Hepatocyte (in vitro differentiated cells): ENCODE data around the gene RBFOX1. TPM values are rescaled to one million over a fixed set of nuclear protein-coding genes. Genes with fewer than 3 reads are reported as not detected.

Experiments used
- DNase-seq: peaks from one replicate; pipeline ENCODE4 v3.0.0-alpha.2; 2016; ENCODE audit warnings: low spot score
- H2AFZ ChIP-seq: fragments of 200-600 bp; sonication (generic); 2 replicates; pipeline ENCODE4 v1.6.0; 2016; ENCODE audit warnings: antibody characterized with exemption, mild to moderate bottlenecking
- H3K27ac ChIP-seq: fragments of 200-600 bp; sonication (generic); 2 replicates; pipeline ENCODE4 v1.5.1; 2016; ENCODE audit warnings: mild to moderate bottlenecking
- H3K27me3 ChIP-seq: fragments of 200-600 bp; sonication (generic); 2 replicates; pipeline ENCODE4 v1.6.1; 2016
- H3K36me3 ChIP-seq: fragments of 200-600 bp; sonication (generic); replicated peaks from 2 replicates; pipeline ENCODE4 v1.5.1; 2016; ENCODE audit warnings: low read depth; ENCODE audit not compliant: insufficient read depth
- H3K4me1 ChIP-seq: fragments of 200-600 bp; sonication (generic); 2 replicates; pipeline ENCODE4 v1.5.1; 2016; ENCODE audit warnings: mild to moderate bottlenecking, moderate library complexity; ENCODE audit not compliant: insufficient read depth
- H3K4me2 ChIP-seq: fragments of 200-600 bp; sonication (generic); 2 replicates; pipeline ENCODE4 v1.6.0; 2016
- H3K4me3 ChIP-seq: fragments of 200-600 bp; sonication (generic); 2 replicates; pipeline ENCODE4 v1.5.1; 2016; ENCODE audit warnings: mild to moderate bottlenecking
- H3K79me2 ChIP-seq: fragments of 200-600 bp; sonication (generic); 2 replicates; pipeline ENCODE4 v1.6.0; 2017; ENCODE audit warnings: mild to moderate bottlenecking
- H3K9me2 ChIP-seq: fragments of 200-600 bp; sonication (generic); replicated peaks from 2 replicates; pipeline ENCODE4 v1.6.0; 2017; ENCODE audit warnings: mild to moderate bottlenecking; ENCODE audit not compliant: insufficient read depth
- H3K9me3 ChIP-seq: fragments of 200-600 bp; sonication (generic); 2 replicates; pipeline ENCODE4 v1.5.1; 2016; ENCODE audit warnings: low read depth, mild to moderate bottlenecking
- H4K20me1 ChIP-seq: fragments of 200-600 bp; sonication (generic); 2 replicates; pipeline ENCODE4 v1.6.0; 2016; ENCODE audit warnings: mild to moderate bottlenecking; ENCODE audit not compliant: insufficient read depth, poor library complexity, severe bottlenecking
- EZH2 ChIP-seq: fragments of 200-600 bp; sonication (generic); IDR thresholded peaks from 2 replicates; pipeline ENCODE4 v1.6.1; 2016; ENCODE audit warnings: antibody characterized with exemption, mild to moderate bottlenecking, borderline replicate concordance
- EZH2phosphoT487 ChIP-seq: fragments of 200-600 bp; sonication (generic); IDR thresholded peaks from one replicate; pipeline ENCODE4 v1.6.1; 2018; ENCODE audit warnings: antibody characterized with exemption, mild to moderate bottlenecking, low read depth, moderate library complexity; ENCODE audit not compliant: unreplicated experiment, severe bottlenecking
- WGBS: methylation state at CpG from one replicate; pipeline ENCODE4 v1.1.6; 2016; ENCODE audit warnings: low lambda C conversion rate; ENCODE audit errors: missing lambda C conversion rate; 5-methylcytosine and 5-hydroxymethylcytosine counted together
- polyA plus RNA-seq: library from polyadenylated mRNA; unstranded; fragments of >200 nt; fragmentation: Nextera tagmentation; extraction: Ambion mirVana; gene quantifications from 2 replicates; pipeline ENCODE4 v1.2.1, GENCODE V29; 2016
- total RNA-seq: library from RNA; depleted of rRNA; stranded (reverse); fragments of >200 nt; gene quantifications from 2 replicates; pipeline ENCODE4 v1.2.3, GENCODE V29; 2014
- TF ChIP-seq, protein P1 (sequence below): fragments of 200-600 bp; sonication (generic); IDR thresholded peaks from 2 replicates; pipeline ENCODE4 v1.5.1; 2016; ENCODE audit warnings: antibody characterized with exemption, mild to moderate bottlenecking; ENCODE audit not compliant: poor library complexity

Gene RBFOX1
- total and polyA plus RNA-seq, 2 experiments from 2014 or later = 1.00 to 1.2 TPM

- no peaks in the 10 kb centered on the region for H3K9me2 ChIP-seq
- H3K4me1 ChIP-seq = no peaks in the 10 kb centered on the region
- WGBS = 91% methylated on average over 4 of the region's 4 CpGs
- DNase-seq = no peak
- H3K4me3 ChIP-seq = no peak overlapping the region
- H3K9me3 ChIP-seq = no peaks in the 10 kb centered on the region
- no peak overlapping the region for H3K27ac ChIP-seq
- H2AFZ ChIP-seq = no peak overlapping the region
- H4K20me1 ChIP-seq = no peaks in the 10 kb centered on the region
- H3K4me2 ChIP-seq = no peak overlapping the region
- TF ChIP-seq EZH2 (no peak), EZH2phosphoT487 (no peak)
- TF ChIP-seq, protein P1, sequence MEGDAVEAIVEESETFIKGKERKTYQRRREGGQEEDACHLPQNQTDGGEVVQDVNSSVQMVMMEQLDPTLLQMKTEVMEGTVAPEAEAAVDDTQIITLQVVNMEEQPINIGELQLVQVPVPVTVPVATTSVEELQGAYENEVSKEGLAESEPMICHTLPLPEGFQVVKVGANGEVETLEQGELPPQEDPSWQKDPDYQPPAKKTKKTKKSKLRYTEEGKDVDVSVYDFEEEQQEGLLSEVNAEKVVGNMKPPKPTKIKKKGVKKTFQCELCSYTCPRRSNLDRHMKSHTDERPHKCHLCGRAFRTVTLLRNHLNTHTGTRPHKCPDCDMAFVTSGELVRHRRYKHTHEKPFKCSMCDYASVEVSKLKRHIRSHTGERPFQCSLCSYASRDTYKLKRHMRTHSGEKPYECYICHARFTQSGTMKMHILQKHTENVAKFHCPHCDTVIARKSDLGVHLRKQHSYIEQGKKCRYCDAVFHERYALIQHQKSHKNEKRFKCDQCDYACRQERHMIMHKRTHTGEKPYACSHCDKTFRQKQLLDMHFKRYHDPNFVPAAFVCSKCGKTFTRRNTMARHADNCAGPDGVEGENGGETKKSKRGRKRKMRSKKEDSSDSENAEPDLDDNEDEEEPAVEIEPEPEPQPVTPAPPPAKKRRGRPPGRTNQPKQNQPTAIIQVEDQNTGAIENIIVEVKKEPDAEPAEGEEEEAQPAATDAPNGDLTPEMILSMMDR = no peak
- H3K79me2 ChIP-seq = no peaks in the 10 kb centered on the region
- H3K36me3 ChIP-seq = no peaks in the 10 kb centered on the region
- no peaks in the 10 kb centered on the region for H3K27me3 ChIP-seq
Observed at GRCh38 chr16:7583396-7583795, 250.8 kb downstream of the RBFOX1 start.

DNA sequence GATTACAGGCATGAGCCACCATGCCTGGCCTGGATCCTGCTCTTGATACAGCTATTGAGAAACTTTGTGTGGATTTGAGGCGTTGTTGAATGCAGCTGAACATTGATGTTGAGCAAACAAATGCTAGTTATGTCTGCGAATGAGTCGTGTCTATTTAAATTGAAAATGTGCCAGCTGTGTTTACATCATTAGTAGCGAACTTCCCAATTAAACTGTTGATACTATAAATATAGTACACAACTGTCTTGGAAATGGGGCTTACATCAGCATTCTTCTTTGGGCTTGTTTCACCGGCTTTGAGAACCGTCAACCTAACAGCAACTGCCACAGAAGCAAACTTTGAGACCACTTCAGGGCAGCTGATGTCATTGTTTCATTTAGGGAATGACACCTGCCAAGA lies 251.9 kb downstream of the RBFOX1 start:
- no peaks in the 10 kb centered on the region for H3K36me3 ChIP-seq
- H3K4me1 ChIP-seq = no peaks in the 10 kb centered on the region
- no peak for DNase-seq
- H3K4me2 ChIP-seq = no peak overlapping the region
- H3K9me3 ChIP-seq = no peaks in the 10 kb centered on the region
- 75% methylated on average over 6 of the region's 6 CpGs for WGBS
- no peaks in the 10 kb centered on the region for H3K9me2 ChIP-seq
- H2AFZ ChIP-seq = no peak overlapping the region
- no peaks in the 10 kb centered on the region for H3K27me3 ChIP-seq
- H3K4me3 ChIP-seq = no peak overlapping the region
- no peak overlapping the region for H3K27ac ChIP-seq
- H4K20me1 ChIP-seq = no peaks in the 10 kb centered on the region
- TF ChIP-seq EZH2 (no peak), EZH2phosphoT487 (no peak)
- TF ChIP-seq, protein P1 = no peak
- no peaks in the 10 kb centered on the region for H3K79me2 ChIP-seq

DNA sequence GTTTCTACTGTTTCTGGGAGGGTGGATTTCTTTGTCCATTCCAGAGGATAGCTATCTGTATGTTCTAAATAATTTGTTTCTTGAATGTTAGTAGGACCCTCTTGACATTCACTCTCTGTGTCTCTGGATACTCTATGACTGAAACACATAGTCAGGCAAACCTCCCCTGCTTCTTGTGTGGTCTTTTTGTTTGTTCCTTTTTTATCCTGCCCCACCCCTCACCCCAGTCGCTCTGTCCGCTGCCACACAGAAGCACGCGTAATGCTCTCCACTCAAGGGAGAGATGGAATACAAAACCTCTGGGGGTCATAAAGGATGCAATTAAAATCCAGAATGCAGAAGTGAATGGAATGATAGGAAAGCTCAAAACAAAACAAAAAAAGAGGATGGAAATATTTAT lies 253.1 kb downstream of the RBFOX1 start:
- TF ChIP-seq EZH2phosphoT487 = no peak
- no peak for TF ChIP-seq EZH2
- TF ChIP-seq, protein P1 = no peak
- H4K20me1 ChIP-seq = no peaks in the 10 kb centered on the region
- no peaks in the 10 kb centered on the region for H3K27me3 ChIP-seq
- no peak overlapping the region for H2AFZ ChIP-seq
- no peaks in the 10 kb centered on the region for H3K36me3 ChIP-seq
- no peak overlapping the region for H3K4me2 ChIP-seq
- WGBS = 52% methylated on average over 4 of the region's 4 CpGs
- no peaks in the 10 kb centered on the region for H3K9me2 ChIP-seq
- H3K27ac ChIP-seq = no peak overlapping the region
- H3K9me3 ChIP-seq = no peaks in the 10 kb centered on the region
- H3K4me1 ChIP-seq = no peaks in the 10 kb centered on the region
- DNase-seq = no peak
- no peak overlapping the region for H3K4me3 ChIP-seq
- H3K79me2 ChIP-seq = no peaks in the 10 kb centered on the region

GRCh38 chr16:7590934-7591333 lies 258.3 kb downstream of the RBFOX1 start:
- Histone ChIP-seq H3K4me3 (no peak overlapping the region), H3K27ac (no peak overlapping the region), H3K4me1 (no peaks in the 10 kb centered on the region), H2AFZ (no peak overlapping the region), H3K27me3 (no peaks in the 10 kb centered on the region), H3K9me3 (no peaks in the 10 kb centered on the region), H3K79me2 (no peaks in the 10 kb centered on the region), H3K36me3 (no peaks in the 10 kb centered on the region), H3K4me2 (no peak overlapping the region), H4K20me1 (no peaks in the 10 kb centered on the region), H3K9me2 (no peaks in the 10 kb centered on the region)
- TF ChIP-seq EZH2 (no peak), EZH2phosphoT487 (no peak)
- TF ChIP-seq, protein P1 = no peak
- DNase-seq = peak; percentile 21
- WGBS = 79% methylated on average over 4 of the region's 4 CpGs
